Gastrocnemius medialis (tissue), 4 donors: ENCODE results near the gene PAX8. TPM values are rescaled to one million over a fixed set of nuclear protein-coding genes. Genes with fewer than 3 reads are reported as not detected.

Source experiments
- ATAC-seq, 2 donors: fragments of 150-250 bp; one replicate each; pipeline ENCODE4 v1.9.1; 2016
- DNase-seq, 2 donors: peaks; one replicate each; pipeline ENCODE4 v3.0.0-alpha.2; 2019
- H3K27ac ChIP-seq, 4 donors: fragments of 200-600 bp; sonication (generic); 1 replicate in 1 of 4; 2 replicates in 3 of 4; pipeline ENCODE4 v1.5.1; 2016 to 2018; ENCODE audit warnings: mild to moderate bottlenecking in 2 of 4, moderate library complexity in 1 of 4
- H3K27me3 ChIP-seq, 3 donors: fragments of 200-600 bp; sonication (generic) in 2 of 3; 1 replicate in 1 of 3; 2 replicates in 2 of 3; pipeline versions ENCODE4 v1.5.1 to v1.6.0; 2016 to 2019; ENCODE audit warnings: mild to moderate bottlenecking in 1 of 3, moderate library complexity in 1 of 3
- H3K36me3 ChIP-seq, 2 donors: fragments of 200-600 bp; sonication (generic) in 1 of 2; one replicate each; pipeline ENCODE4 v1.5.1; 2017 to 2018
- H3K4me1 ChIP-seq, 2 donors: fragments of 200-600 bp; sonication (generic) in 1 of 2; one replicate each; pipeline ENCODE4 v1.5.1; 2016 to 2017; ENCODE audit warnings: mild to moderate bottlenecking in 2 of 2
- H3K4me3 ChIP-seq, 4 donors: fragments of 200-600 bp; sonication (generic) in 3 of 4; 1 replicate in 1 of 4; 2 replicates in 3 of 4; pipeline ENCODE4 v1.5.1; 2016 to 2019; ENCODE audit warnings: mild to moderate bottlenecking in 2 of 4
- H3K9me3 ChIP-seq, 3 donors: fragments of 200-600 bp; sonication (generic) in 2 of 3; 1 replicate in 1 of 3; 2 replicates in 2 of 3; pipeline ENCODE4 v1.5.1; 2016 to 2019
- CTCF ChIP-seq, 5 experiments: fragments of 450-650 bp in 3 of 5; fragments of 200-600 bp in 2 of 5; sonication (generic) in 2 of 5; IDR thresholded peaks in 4 of 5; conservative IDR thresholded peaks in 1 of 5; 1 replicate in 4 of 5; 2 replicates in 1 of 5; pipeline ENCODE4 v1.5.1; 2016 to 2019; ENCODE audit warnings: antibody characterized with exemption in 5 of 5, mild to moderate bottlenecking in 3 of 5, moderate library complexity in 3 of 5
- POLR2A ChIP-seq, 2 donors: fragments of 450-650 bp; IDR thresholded peaks; one replicate each; pipeline ENCODE4 v1.6.1; 2017; ENCODE audit warnings: antibody characterized with exemption in 2 of 2, mild to moderate bottlenecking in 2 of 2, moderate library complexity in 2 of 2
- in situ Hi-C, 4 donors: fragments of 200-750 bp; cut with MboI; loops; one replicate each; pipeline versions ENCODE4 v1.15.0 to v1.8.0; 2017; ENCODE audit warnings: low sequenced_read_pairs in 4 of 4
- intact Hi-C: fragments of 100-400 bp; cut with DNase I; formaldehyde crosslinking; loops from one replicate; pipeline ENCODE4 v1.15.1; 2023; ENCODE audit warnings: low total_unique reads
- total RNA-seq, 4 donors: library from RNA; depleted of rRNA; stranded (reverse); fragments of >200 nt; gene quantifications; one replicate each; pipeline versions ENCODE4 v1.1.0 to v1.2.3, GENCODE V29; 2016

PAX8 gene
- total RNA-seq, 4 donors from 2014 or later = 0.27 to 8.7 (median 2.1) TPM

GRCh38 chr2:113264713-113265403, 13.9 kb downstream of the PAX8 start:
- Histone ChIP-seq H3K36me3 (no peaks in the 10 kb centered on the region), H3K27ac (no peak overlapping the region), H3K27me3 (no peaks in the 10 kb centered on the region), H3K4me1 (peaks cover 0 to 4% of the 10 kb centered on the region in 2 donors), H3K9me3 (no peaks in the 10 kb centered on the region), H3K4me3 (no peak overlapping the region)
- intact Hi-C loops = no loop called here
- no peak for DNase-seq
- no peak for TF ChIP-seq CTCF (IDR thresholded peaks at IDR 0.05 in 4 of 5, conservative IDR thresholded peaks at IDR 0.05 in 1 of 5)
- TF ChIP-seq POLR2A (IDR thresholded peaks at IDR 0.05) = no peak
- in situ Hi-C loops = loop anchor here in 1 of 4 donors (25.0 kb wide), 1 partner anchor 97 kb away; no protein-coding TSS in a partner anchor
- ATAC-seq = no peak

- Histone ChIP-seq H3K36me3 (no peaks in the 10 kb centered on the region), H3K4me3 (no peak overlapping the region), H3K27ac (no peak overlapping the region), H3K27me3 (no peaks in the 10 kb centered on the region), H3K9me3 (no peaks in the 10 kb centered on the region), H3K4me1 (peaks cover 0 to 4% of the 10 kb centered on the region in 2 donors)
- in situ Hi-C loops (loop anchor here in 1 of 4 donors (25.0 kb wide), 1 partner anchor 99 kb away; no protein-coding TSS in a partner anchor), intact Hi-C loops (no loop called here)
- TF ChIP-seq CTCF (IDR thresholded peaks at IDR 0.05 in 4 of 5, conservative IDR thresholded peaks at IDR 0.05 in 1 of 5) = no peak
- TF ChIP-seq POLR2A (IDR thresholded peaks at IDR 0.05) = no peak
- DNase-seq (no peak), ATAC-seq (no peak)
Measured at GRCh38 chr2:113263546-113263945, 15.2 kb downstream of the PAX8 start.

GRCh38 chr2:113260991-113261390, 17.7 kb downstream of the PAX8 start:
- intact Hi-C loops (no loop called here), in situ Hi-C loops (loop anchor here in 1 of 4 donors (25.0 kb wide), 1 partner anchor 101 kb away; no protein-coding TSS in a partner anchor)
- Histone ChIP-seq H3K9me3 (no peaks in the 10 kb centered on the region), H3K27ac (no peak overlapping the region), H3K27me3 (no peaks in the 10 kb centered on the region), H3K4me1 (peaks cover 5 to 20% of the 10 kb centered on the region in 2 donors), H3K4me3 (no peak overlapping the region), H3K36me3 (no peaks in the 10 kb centered on the region)
- TF ChIP-seq CTCF (IDR thresholded peaks at IDR 0.05 in 4 of 5, conservative IDR thresholded peaks at IDR 0.05 in 1 of 5) (no peak), POLR2A (IDR thresholded peaks at IDR 0.05) (no peak)
- DNase-seq = no peak
- no peak for ATAC-seq

DNA sequence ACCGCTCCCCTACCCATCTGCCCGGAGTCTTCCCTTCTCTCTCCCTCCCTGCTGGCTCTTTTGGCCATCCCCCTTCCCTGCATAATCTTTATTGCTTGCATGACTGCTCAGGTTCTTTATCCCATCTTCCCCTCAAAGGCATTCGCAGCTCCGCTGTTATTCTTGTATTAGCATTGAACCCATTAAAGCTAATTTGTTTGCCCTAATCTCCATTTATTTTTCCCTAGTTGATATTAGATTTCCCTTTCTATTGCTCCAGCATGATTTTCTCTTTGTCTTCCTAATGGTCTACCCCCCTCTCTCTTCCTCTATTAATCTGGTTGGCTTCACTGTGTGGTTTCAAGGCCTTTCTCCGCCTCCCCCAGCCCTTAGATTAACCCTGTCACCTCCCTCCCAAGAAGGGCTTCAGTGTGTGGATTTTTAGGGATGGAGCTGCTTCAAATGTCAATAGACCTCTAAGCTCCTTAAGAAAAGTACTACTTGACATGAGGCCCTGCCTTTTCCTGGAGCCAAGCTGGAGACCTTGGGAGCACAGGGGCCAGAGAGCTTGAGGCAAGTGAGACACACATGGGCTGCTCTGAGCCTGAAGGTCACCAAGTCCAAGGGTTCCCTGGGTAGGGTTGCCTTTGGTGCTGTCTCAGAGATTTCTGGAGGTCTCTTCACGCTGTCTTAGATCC, 20.1 kb downstream of the PAX8 start:
- DNase-seq (no peak), ATAC-seq (no peak)
- H3K4me1 ChIP-seq = peaks cover 5 to 20% of the 10 kb centered on the region in 2 donors
- H3K4me3 ChIP-seq = no peak overlapping the region
- no peaks in the 10 kb centered on the region for H3K9me3 ChIP-seq
- TF ChIP-seq POLR2A (IDR thresholded peaks at IDR 0.05) (no peak), CTCF (IDR thresholded peaks at IDR 0.05 in 4 of 5, conservative IDR thresholded peaks at IDR 0.05 in 1 of 5) (no peak)
- intact Hi-C loops (loop anchor here (10.0 kb wide), 1 partner anchor 46 kb away; no protein-coding TSS in a partner anchor), in situ Hi-C loops (loop anchor here in 2 of 4 donors (10.0 to 25.0 kb wide), 2 partner anchors 104 to 116 kb away; no protein-coding TSS in a partner anchor)
- no peaks in the 10 kb centered on the region for H3K36me3 ChIP-seq
- no peaks in the 10 kb centered on the region for H3K27me3 ChIP-seq
- peak overlapping the region in 1 of 4 donors; percentile 59 for H3K27ac ChIP-seq
